Prostate gland (tissue), 2 donors: ENCODE results near the gene DNAJC1. TPM values are rescaled to one million over a fixed set of nuclear protein-coding genes. Genes with fewer than 3 reads are reported as not detected.
"Not testable (repeated sequence)": the region's sequence is repeated elsewhere in the genome, so short reads cannot be mapped to it uniquely, and the experiment has no call there.

Source experiments
- DNase-seq: peaks from one replicate; pipeline ENCODE4 v3.0.0-alpha.2; 2019; ENCODE audit warnings: low spot score
- H3K27ac ChIP-seq, 2 donors: fragments of 200-600 bp; sonication (generic); 2 replicates each; pipeline ENCODE4 v1.5.1; 2017 to 2019
- H3K27me3 ChIP-seq: fragments of 200-600 bp; sonication (generic); replicated peaks from 2 replicates; pipeline ENCODE4 v1.5.1; 2019; ENCODE audit not compliant: insufficient read depth
- H3K36me3 ChIP-seq, 2 donors: fragments of 200-600 bp; sonication (generic); 1 replicate in 1 of 2; 2 replicates in 1 of 2; pipeline versions ENCODE4 v1.5.1 to v1.8.1; 2017 to 2019
- H3K4me1 ChIP-seq: fragments of 200-600 bp; sonication (generic); replicated peaks from 2 replicates; pipeline ENCODE4 v1.5.1; 2019
- H3K4me3 ChIP-seq, 2 donors: fragments of 200-600 bp; sonication (generic); 2 replicates each; pipeline ENCODE4 v1.5.1; 2017 to 2019
- H3K9me3 ChIP-seq: fragments of 200-600 bp; sonication (generic); 2 replicates; pipeline ENCODE4 v1.5.1; 2017
- POLR2A ChIP-seq: fragments of 450-650 bp; IDR thresholded peaks from one replicate; pipeline ENCODE4 v1.6.1; 2016; ENCODE audit warnings: antibody characterized with exemption, mild to moderate bottlenecking
- POLR2AphosphoS5 ChIP-seq: sonication (generic); formaldehyde crosslinking; IDR thresholded peaks from one replicate; pipeline ENCODE4 v1.6.1; 2017; ENCODE audit warnings: antibody characterized with exemption
- WGBS: methylation state at CpG from one replicate; pipeline ENCODE4 v1.1.5; 2018; 5-methylcytosine and 5-hydroxymethylcytosine counted together
- intact Hi-C: fragments of 100-400 bp; cut with DNase I; formaldehyde crosslinking; loops from one replicate; pipeline ENCODE4 v1.14.2; 2022
- total RNA-seq, 2 donors: library from RNA; depleted of rRNA; stranded (reverse); fragments of >200 nt; gene quantifications; one replicate each; pipeline ENCODE4 v1.1.0, GENCODE V29; 2016
- TF ChIP-seq, protein P1 (sequence below), 4 experiments: fragments of 200-600 bp in 2 of 4; fragments of 450-650 bp in 2 of 4; sonication (generic) in 2 of 4; IDR thresholded peaks; 1 replicate in 3 of 4; 2 replicates in 1 of 4; pipeline ENCODE4 v1.5.1; 2016 to 2019; ENCODE audit warnings: antibody characterized with exemption in 4 of 4, mild to moderate bottlenecking in 2 of 4, moderate library complexity in 2 of 4

The DNAJC1 gene
- total RNA-seq, 2 donors from 2014 or later: 62.8 to 89.3 TPM

- Histone ChIP-seq H3K27ac (no peak overlapping the region), H3K27me3 (no peaks in the 10 kb centered on the region), H3K4me1 (no peaks in the 10 kb centered on the region), H3K4me3 (no peak overlapping the region), H3K36me3 (no peaks in the 10 kb centered on the region), H3K9me3 (no peaks in the 10 kb centered on the region)
- TF ChIP-seq, protein P1, sequence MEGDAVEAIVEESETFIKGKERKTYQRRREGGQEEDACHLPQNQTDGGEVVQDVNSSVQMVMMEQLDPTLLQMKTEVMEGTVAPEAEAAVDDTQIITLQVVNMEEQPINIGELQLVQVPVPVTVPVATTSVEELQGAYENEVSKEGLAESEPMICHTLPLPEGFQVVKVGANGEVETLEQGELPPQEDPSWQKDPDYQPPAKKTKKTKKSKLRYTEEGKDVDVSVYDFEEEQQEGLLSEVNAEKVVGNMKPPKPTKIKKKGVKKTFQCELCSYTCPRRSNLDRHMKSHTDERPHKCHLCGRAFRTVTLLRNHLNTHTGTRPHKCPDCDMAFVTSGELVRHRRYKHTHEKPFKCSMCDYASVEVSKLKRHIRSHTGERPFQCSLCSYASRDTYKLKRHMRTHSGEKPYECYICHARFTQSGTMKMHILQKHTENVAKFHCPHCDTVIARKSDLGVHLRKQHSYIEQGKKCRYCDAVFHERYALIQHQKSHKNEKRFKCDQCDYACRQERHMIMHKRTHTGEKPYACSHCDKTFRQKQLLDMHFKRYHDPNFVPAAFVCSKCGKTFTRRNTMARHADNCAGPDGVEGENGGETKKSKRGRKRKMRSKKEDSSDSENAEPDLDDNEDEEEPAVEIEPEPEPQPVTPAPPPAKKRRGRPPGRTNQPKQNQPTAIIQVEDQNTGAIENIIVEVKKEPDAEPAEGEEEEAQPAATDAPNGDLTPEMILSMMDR (IDR thresholded peaks at IDR 0.05): no peak
- TF ChIP-seq POLR2A (no peak), POLR2AphosphoS5 (no peak)
- 59% methylated on average over 8 of the region's 8 CpGs for WGBS
- no peak for DNase-seq
- intact Hi-C loops: no loop called here
Observed at GRCh38 chr10:22042557-22043326, 39.2 kb upstream of the DNAJC1 start.

- TF ChIP-seq POLR2A: no peak
- TF ChIP-seq, protein P1 (IDR thresholded peaks at IDR 0.05): no peak
- TF ChIP-seq POLR2AphosphoS5: no peak
- H3K9me3 ChIP-seq: no peaks in the 10 kb centered on the region
- H3K36me3 ChIP-seq: no peaks in the 10 kb centered on the region
- H3K27me3 ChIP-seq: no peaks in the 10 kb centered on the region
- no peaks in the 10 kb centered on the region for H3K4me1 ChIP-seq
- 88% methylated on average over 3 of the region's 3 CpGs for WGBS
- intact Hi-C loops: no loop called here
- no peak overlapping the region for H3K4me3 ChIP-seq
- no peak overlapping the region for H3K27ac ChIP-seq
- no peak for DNase-seq
Observed at GRCh38 chr10:22034333-22034732, 30.8 kb upstream of the DNAJC1 start.

GRCh38 chr10:22032268-22032667 lies 28.7 kb upstream of the DNAJC1 start:
- intact Hi-C loops, H3K27ac ChIP-seq, DNase-seq, H3K4me1 ChIP-seq, H3K27me3 ChIP-seq, H3K9me3 ChIP-seq, H3K4me3 ChIP-seq, H3K36me3 ChIP-seq: not testable (repeated sequence)
- WGBS: 63% methylated on average over 3 of the region's 3 CpGs

DNA sequence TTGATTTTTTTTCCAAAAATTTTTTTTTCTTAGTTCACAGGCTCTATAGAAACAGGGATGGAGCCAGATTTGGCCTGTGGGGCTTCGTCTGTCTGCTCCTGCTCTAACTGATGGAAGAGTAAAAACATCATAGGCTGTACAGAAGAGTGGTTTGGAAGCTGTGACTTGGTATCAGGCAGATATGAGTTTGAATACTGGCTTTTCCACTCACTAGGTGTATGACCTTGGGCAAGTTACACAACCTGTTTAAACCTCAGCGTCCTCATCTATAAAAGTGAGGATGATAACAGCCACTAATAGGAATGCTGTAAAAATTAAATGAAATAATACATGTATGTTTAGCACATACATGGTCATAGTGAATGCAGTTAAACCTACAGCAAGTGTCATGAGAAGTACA lies 26.9 kb upstream of the DNAJC1 start:
- no peak for DNase-seq
- intact Hi-C loops: no loop called here
- no peak for TF ChIP-seq POLR2AphosphoS5
- TF ChIP-seq, protein P1 (IDR thresholded peaks at IDR 0.05): no peak
- TF ChIP-seq POLR2A: no peak
- WGBS: 79% methylated on average over 2 of the region's 2 CpGs
- Histone ChIP-seq H3K4me3 (no peak overlapping the region), H3K9me3 (no peaks in the 10 kb centered on the region), H3K27me3 (no peaks in the 10 kb centered on the region), H3K36me3 (no peaks in the 10 kb centered on the region), H3K27ac (no peak overlapping the region), H3K4me1 (no peaks in the 10 kb centered on the region)

DNA sequence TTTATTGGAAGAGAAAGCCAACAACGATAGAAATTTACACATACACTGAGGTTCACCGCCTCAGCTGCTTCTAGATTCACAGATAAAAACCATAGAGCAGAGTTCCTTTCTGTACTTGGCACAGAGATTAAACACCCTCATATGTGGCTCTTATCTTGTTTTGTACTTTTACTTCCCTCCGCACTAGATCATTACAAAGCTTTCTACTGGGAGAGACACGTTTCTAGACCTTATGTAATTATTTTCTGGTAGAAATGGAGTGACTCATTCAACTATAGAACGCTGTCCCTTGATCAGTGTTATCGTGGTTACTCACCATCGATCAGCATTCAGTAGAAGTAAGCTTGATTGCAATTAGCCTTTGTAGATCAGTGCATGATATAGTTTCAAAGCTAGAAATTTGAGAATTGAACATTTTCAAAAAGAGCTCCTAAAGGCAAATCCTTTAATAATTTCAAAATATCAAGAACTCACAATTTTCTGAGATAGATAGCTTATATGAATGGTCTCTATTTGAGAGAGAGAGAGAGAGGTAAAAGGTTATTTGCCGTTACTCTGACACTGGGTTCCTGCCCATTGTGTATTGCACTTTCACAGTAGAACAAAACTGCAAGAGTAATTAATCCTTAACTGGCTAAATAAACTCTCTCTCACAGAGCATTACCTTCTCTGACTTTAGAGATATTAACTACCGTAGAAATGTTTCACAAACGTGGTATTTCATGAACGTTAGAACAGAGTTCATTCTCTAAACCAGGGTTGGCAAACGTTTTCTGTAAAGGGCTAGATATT lies 26.1 kb upstream of the DNAJC1 start:
- no peaks in the 10 kb centered on the region for H3K9me3 ChIP-seq
- 36% methylated on average over 12 of the region's 12 CpGs for WGBS
- H3K27ac ChIP-seq: no peak overlapping the region
- H3K4me3 ChIP-seq: no peak overlapping the region
- H3K36me3 ChIP-seq: no peaks in the 10 kb centered on the region
- H3K27me3 ChIP-seq: no peaks in the 10 kb centered on the region
- no peaks in the 10 kb centered on the region for H3K4me1 ChIP-seq
- intact Hi-C loops: no loop called here
- TF ChIP-seq POLR2A (no peak), POLR2AphosphoS5 (no peak)
- TF ChIP-seq, protein P1 (IDR thresholded peaks at IDR 0.05): no peak
- DNase-seq: no peak
